ENCODE results near the gene TNS1. TPM values are rescaled to one million over a fixed set of nuclear protein-coding genes. Genes with fewer than 3 reads are reported as not detected.

TNS1 gene
- total RNA-seq, 1 experiment from 2014 or later, result 3.4 TPM

- no peak overlapping the region for H3K27ac Mint-ChIP-seq
- Histone ChIP-seq H3K14ac (ENCODE audit: insufficient read depth, low read length) (no peak overlapping the region), H2AK5ac (ENCODE audit: insufficient read length, low read length) (no peak overlapping the region), H3T11ph (ENCODE audit: low read length) (no peak overlapping the region), H2BK120ac (ENCODE audit: low read depth, low read length, poor library complexity, severe bottlenecking) (no peak overlapping the region), H4K20me1 (ENCODE audit: control insufficient read depth, insufficient read depth, insufficient read length) (no peaks in the 10 kb centered on the region), H2AFZ (ENCODE audit: low read length) (no peak overlapping the region), H3K9me3 (ENCODE audit: control insufficient read depth, low read depth, low read length) (no peaks in the 10 kb centered on the region), H2BK20ac (ENCODE audit: low read depth, low read length, poor library complexity, severe bottlenecking) (no peak overlapping the region), H3K18ac (ENCODE audit: insufficient read length, low read depth, low read length) (no peak overlapping the region), H3K4me2 (ENCODE audit: insufficient read depth, insufficient read length, low read length) (no peak overlapping the region), H3K23ac (ENCODE audit: insufficient read length, low read depth, low read length) (no peak overlapping the region), H4K91ac (ENCODE audit: insufficient read length, low read depth, low read length) (no peak overlapping the region), H3K4ac (ENCODE audit: low read depth, low read length) (no peak overlapping the region), H3K27ac (ENCODE audit: insufficient read length, low read depth, low read length) (no peak overlapping the region), H3K4me1 (ENCODE audit: insufficient read depth, low read length) (no peaks in the 10 kb centered on the region), H4K8ac (replicated peaks; ENCODE audit: insufficient read length, low read depth, low read length) (no peak overlapping the region), H3K23me2 (ENCODE audit: insufficient read length, low read depth, low read length, poor library complexity, severe bottlenecking) (no peaks in the 10 kb centered on the region), H3K79me1 (ENCODE audit: insufficient read depth, low read depth, low read length, poor library complexity, severe bottlenecking) (no peaks in the 10 kb centered on the region), H3K27me3 (ENCODE audit: insufficient read depth, low read length) (no peaks in the 10 kb centered on the region), H2BK12ac (ENCODE audit: insufficient read length, low read depth, low read length) (no peak overlapping the region), H4K5ac (ENCODE audit: insufficient read length, low read depth, low read length) (no peak overlapping the region), H3K9ac (ENCODE audit: extremely low read depth, insufficient read length, low read length) (no peak overlapping the region), H3K79me2 (ENCODE audit: insufficient read depth, low read length) (no peaks in the 10 kb centered on the region), H2BK15ac (ENCODE audit: low read depth, low read length) (no peak overlapping the region), H2BK5ac (ENCODE audit: insufficient read length, low read length) (no peak overlapping the region), H3K56ac (ENCODE audit: insufficient read length, low read depth, low read length) (no peak overlapping the region)
- H3K9me3 Mint-ChIP-seq, result no peaks in the 10 kb centered on the region
- peaks cover 30% of the 10 kb centered on the region for H3K27me3 Mint-ChIP-seq (ENCODE audit: low read depth)
- H3K4me3 Mint-ChIP-seq, result 0 out of 5 replicates have a peak overlapping the region, but pooled peaks of 1 of the 2 experiments have one; percentile 32
- TF ChIP-seq CTCF (conservative IDR thresholded peaks at IDR 0.05), result peak; percentile 89
- no peaks in the 10 kb centered on the region for H3K36me3 Mint-ChIP-seq (ENCODE audit: insufficient read depth in 1 of 3, low read depth in 3 of 3)
- peak; percentile 72 for DNase-seq
- WGBS (ENCODE audit: extremely low coverage, insufficient read length, low lambda C conversion rate), result no CpG with 5 or more reads among the region's 6 CpGs
- peaks cover 6 to 25% of the 10 kb centered on the region in 2 experiments for H3K4me1 Mint-ChIP-seq
These were observed 8.9 kb downstream of the TNS1 start for GRCh38 chr2:217993817-217994463.
